ENCODE data around the gene HMGN1.

Gene HMGN1

GRCh38 chr21:39300587-39300986 is 48.3 kb downstream of the HMGN1 start:
- no peak for TF ChIP-seq CTCF (IDR thresholded peaks at IDR 0.05)
- no peak overlapping the region for H3K27ac ChIP-seq

GRCh38 chr21:39296891-39297290 is 52.0 kb downstream of the HMGN1 start:
- no peak overlapping the region for H3K4me3 ChIP-seq
- H3K27ac ChIP-seq, result no peak overlapping the region
- TF ChIP-seq CTCF (IDR thresholded peaks at IDR 0.05), result no peak
- DNase-seq (ENCODE audit: low spot score), result no peak

More at GRCh38 chr21:39300587-39300986, 48.3 kb downstream of the HMGN1 start:
- H3K4me3 ChIP-seq, result no peak overlapping the region
- DNase-seq (ENCODE audit: low spot score), result no peak

Data from coronary artery (tissue), 2 donors.